A204.1 (cell line): ENCODE measurements around the gene ECE2.

ENCODE experiments used
- FAIRE-seq: peaks from 2 replicates; lab custom pipeline; 2012; peaks lifted over from hg19 to GRCh38; lab: Jason Lieb, UNC

ECE2 gene

GRCh38 chr3:184275961-184276910 lies at the start of gene ECE2:
Gene ECE2 (plus strand): TSS chr3:184276022. CDS start chr3:184276154, 132 bp downstream.
- FAIRE-seq: no peak

GRCh38 chr3:184227481-184227935 lies 48.3 kb upstream of the ECE2 start:
- FAIRE-seq: no peak

- no peak for FAIRE-seq
These were observed 47.3 kb upstream of the ECE2 start for GRCh38 chr3:184228376-184229137.

- no peak for FAIRE-seq
These were observed 46.3 kb upstream of the ECE2 start, which contains the start of gene VWA5B2 for GRCh38 chr3:184229394-184230080. Gene VWA5B2 (plus strand): TSS chr3:184229585. CDS start chr3:184230529, 944 bp downstream.

- no peak for FAIRE-seq
These were observed 45.7 kb upstream of the ECE2 start for GRCh38 chr3:184230081-184230602.

GRCh38 chr3:184230603-184231528 lies 45.0 kb upstream of the ECE2 start:
- FAIRE-seq: no peak

- no peak for FAIRE-seq
These were observed 44.2 kb upstream of the ECE2 start for GRCh38 chr3:184231671-184232070.

- no peak for FAIRE-seq
These were observed 42.5 kb upstream of the ECE2 start for GRCh38 chr3:184233127-184233843.

- FAIRE-seq: no peak
These were observed 41.6 kb upstream of the ECE2 start for GRCh38 chr3:184234224-184234623.

GRCh38 chr3:184234671-184235380 lies 41.0 kb upstream of the ECE2 start:
- no peak for FAIRE-seq

- FAIRE-seq: no peak
These were observed 40.3 kb upstream of the ECE2 start for GRCh38 chr3:184235381-184236032.

- no peak for FAIRE-seq
These were observed 39.8 kb upstream of the ECE2 start for GRCh38 chr3:184236033-184236410.

- FAIRE-seq: no peak
These were observed 39.2 kb upstream of the ECE2 start for GRCh38 chr3:184236636-184237035.

GRCh38 chr3:184237211-184237610 lies 38.6 kb upstream of the ECE2 start:
- FAIRE-seq: no peak

- no peak for FAIRE-seq
These were observed 38.0 kb upstream of the ECE2 start for GRCh38 chr3:184237807-184238206.

GRCh38 chr3:184238246-184238818 lies 37.5 kb upstream of the ECE2 start:
- FAIRE-seq: no peak

GRCh38 chr3:184239221-184239620 lies 36.6 kb upstream of the ECE2 start:
- FAIRE-seq: no peak

- FAIRE-seq: no peak
These were observed 36.1 kb upstream of the ECE2 start for GRCh38 chr3:184239708-184240107.
